ENCODE results near the gene MAPKBP1.

The MAPKBP1 gene

DNA sequence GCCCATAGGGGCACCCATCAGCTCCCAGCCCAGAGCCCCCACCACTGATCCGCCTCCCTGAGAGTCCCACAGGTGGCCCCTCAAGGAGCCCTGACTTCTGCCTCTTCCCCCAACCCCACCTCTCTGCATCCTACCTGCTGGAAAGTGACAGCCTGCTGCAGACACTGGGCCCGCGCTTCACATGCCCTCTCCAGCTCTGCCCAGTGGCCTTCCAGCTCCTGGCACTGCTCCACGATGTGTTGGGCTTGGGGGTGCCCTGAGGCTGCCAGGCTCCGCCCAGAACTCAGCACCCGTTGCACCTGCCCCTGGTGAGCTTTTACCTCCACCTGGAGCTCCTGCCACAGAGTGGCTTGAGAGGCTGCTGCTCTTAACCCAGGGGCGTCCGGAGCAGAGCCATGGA is 99.4 kb downstream of the MAPKBP1 start:
- DNase-seq, result no peak

DNA sequence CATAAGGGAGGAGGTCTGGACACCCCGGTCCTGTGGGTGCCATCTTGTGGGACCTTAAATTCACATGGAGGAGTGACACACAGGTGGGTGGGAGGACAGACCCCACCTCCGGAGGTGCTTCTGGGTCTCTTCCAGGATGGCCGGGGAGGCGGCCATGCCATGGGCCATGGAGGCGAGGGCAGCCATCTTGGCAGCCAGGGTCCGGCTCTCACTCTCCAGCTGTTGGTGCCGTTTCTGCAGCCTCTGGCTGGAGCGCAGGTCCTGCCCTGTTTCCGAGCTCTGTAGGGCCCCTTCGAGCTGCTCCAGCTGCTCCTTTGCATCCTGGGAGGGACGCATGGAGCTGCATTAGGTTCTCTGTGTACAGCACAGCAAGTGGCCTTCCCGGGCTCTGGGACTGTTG is 100.5 kb downstream of the MAPKBP1 start:
- DNase-seq, result no peak

DNA sequence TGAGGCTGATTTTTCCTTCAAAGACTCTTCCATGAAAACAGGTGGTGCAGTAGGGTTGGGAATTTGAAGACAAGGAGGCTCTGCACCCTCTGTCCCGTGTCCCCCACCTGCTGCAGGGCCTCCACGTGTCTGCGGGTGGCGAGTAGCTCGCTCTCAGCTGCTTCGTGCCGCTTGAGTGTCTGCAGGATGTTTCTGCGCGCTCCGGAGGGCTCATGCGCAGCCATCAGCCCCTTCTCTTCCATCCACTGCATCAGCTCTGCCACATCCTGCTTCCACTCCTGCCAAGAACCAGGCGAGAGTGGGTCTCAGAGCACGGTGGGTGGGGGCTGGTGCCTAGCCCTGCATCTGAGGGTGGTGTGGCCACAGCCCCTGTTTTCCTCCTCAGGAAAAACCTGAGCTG is 101.7 kb downstream of the MAPKBP1 start:
- no peak for DNase-seq

DNA sequence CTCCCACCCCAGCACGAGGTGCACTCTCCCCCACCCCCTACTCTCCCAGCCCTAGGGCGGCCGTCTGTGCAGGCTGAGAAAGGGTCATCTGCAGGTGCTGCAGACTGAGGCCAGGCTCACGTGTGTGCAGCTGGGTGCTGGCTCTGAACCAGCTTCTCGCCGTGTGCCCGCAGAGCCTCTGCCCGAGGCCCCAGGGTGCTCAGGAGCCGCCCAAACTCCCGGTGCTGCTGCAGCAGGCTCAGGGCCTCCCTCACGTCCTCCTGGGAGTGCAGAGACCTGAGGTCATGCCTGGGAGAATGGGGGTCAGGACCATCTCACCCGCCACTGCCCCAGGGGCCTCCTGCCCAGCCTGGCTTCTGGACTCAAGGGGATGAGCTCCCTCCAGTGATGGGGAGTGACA is 102.4 kb downstream of the MAPKBP1 start:
- DNase-seq, result no peak

Data from suppressor macrophage treated with lipopolysaccharide for 4 hours (primary cell).